H9 (cell line): ENCODE data around the gene NNT. TPM values are rescaled to one million over a fixed set of nuclear protein-coding genes. Genes with fewer than 3 reads are reported as not detected.

Source experiments
- DNase-seq: peaks from one replicate; pipeline ENCODE4 v3.0.0-alpha.2; 2017
- H2AFZ ChIP-seq: one replicate; pipeline ENCODE4 v1.6.1; 2013; ENCODE audit warnings: mild to moderate bottlenecking, low read length, control low read depth, moderate library complexity
- H2AK5ac ChIP-seq: 2 replicates; pipeline ENCODE4 v1.6.1; 2013; ENCODE audit warnings: low read length, control low read depth, mixed read lengths; ENCODE audit not compliant: insufficient read length
- H2BK120ac ChIP-seq: one replicate; pipeline ENCODE4 v1.6.1; 2013; ENCODE audit warnings: low read depth, mild to moderate bottlenecking, low read length, control low read depth, inconsistent platforms; ENCODE audit not compliant: poor library complexity, severe bottlenecking
- H2BK12ac ChIP-seq: 2 replicates; pipeline ENCODE4 v1.6.1; 2013; ENCODE audit warnings: low read length, control low read depth, mixed read lengths, low read depth; ENCODE audit not compliant: insufficient read length
- H2BK15ac ChIP-seq: 2 replicates; pipeline ENCODE4 v1.6.1; 2013; ENCODE audit warnings: low read depth, low read length, control low read depth
- H2BK20ac ChIP-seq: one replicate; pipeline ENCODE4 v1.6.1; 2013; ENCODE audit warnings: low read depth, mild to moderate bottlenecking, low read length, control low read depth, inconsistent platforms; ENCODE audit not compliant: poor library complexity, severe bottlenecking
- H2BK5ac ChIP-seq: 2 replicates; pipeline ENCODE4 v1.6.1; 2013; ENCODE audit warnings: low read length, control low read depth, mixed read lengths; ENCODE audit not compliant: insufficient read length
- H3K14ac ChIP-seq: 2 replicates; pipeline ENCODE4 v1.6.1; 2013; ENCODE audit warnings: low read length, control low read depth; ENCODE audit not compliant: insufficient read depth
- H3K18ac ChIP-seq: 2 replicates; pipeline ENCODE4 v1.6.1; 2013; ENCODE audit warnings: low read depth, mild to moderate bottlenecking, mixed read lengths, low read length, control low read depth; ENCODE audit not compliant: insufficient read length
- H3K23ac ChIP-seq: 2 replicates; pipeline ENCODE4 v1.6.1; 2013; ENCODE audit warnings: low read length, control low read depth, mixed read lengths, low read depth; ENCODE audit not compliant: insufficient read length
- H3K23me2 ChIP-seq: 2 replicates; pipeline ENCODE4 v1.6.1; 2013; ENCODE audit warnings: low read depth, mild to moderate bottlenecking, mixed read lengths, low read length, control low read depth; ENCODE audit not compliant: insufficient read length, poor library complexity, severe bottlenecking
- H3K27ac ChIP-seq: 2 replicates; pipeline ENCODE4 v1.5.1; 2013; ENCODE audit warnings: low read length, control low read depth, mixed read lengths, low read depth; ENCODE audit not compliant: insufficient read length
- H3K27me3 ChIP-seq: 2 replicates; pipeline ENCODE4 v1.6.1; 2013; ENCODE audit warnings: low read length, control low read depth, inconsistent platforms; ENCODE audit not compliant: insufficient read depth
- H3K4ac ChIP-seq: 2 replicates; pipeline ENCODE4 v1.6.1; 2013; ENCODE audit warnings: low read depth, mild to moderate bottlenecking, control low read depth, inconsistent platforms, low read length, moderate library complexity
- H3K4me1 ChIP-seq: 2 replicates; pipeline ENCODE4 v1.6.1; 2013; ENCODE audit warnings: low read length, control low read depth, inconsistent platforms; ENCODE audit not compliant: insufficient read depth
- H3K4me2 ChIP-seq: 2 replicates; pipeline ENCODE4 v1.6.1; 2013; ENCODE audit warnings: low read length, control low read depth, mixed read lengths; ENCODE audit not compliant: insufficient read length, insufficient read depth
- H3K56ac ChIP-seq: 2 replicates; pipeline ENCODE4 v1.6.1; 2013; ENCODE audit warnings: low read depth, mild to moderate bottlenecking, mixed read lengths, low read length, control low read depth; ENCODE audit not compliant: insufficient read length
- H3K79me1 ChIP-seq: 2 replicates; pipeline ENCODE4 v1.6.1; 2013; ENCODE audit warnings: low read depth, mild to moderate bottlenecking, moderate library complexity, low read length, control low read depth, inconsistent platforms; ENCODE audit not compliant: insufficient read depth, poor library complexity, severe bottlenecking
- H3K79me2 ChIP-seq: 2 replicates; pipeline ENCODE4 v1.6.1; 2013; ENCODE audit warnings: low read length, control low read depth, inconsistent platforms; ENCODE audit not compliant: insufficient read depth
- H3K9ac ChIP-seq: 2 replicates; pipeline ENCODE4 v1.6.1; 2013; ENCODE audit warnings: low read length, control low read depth, mixed read lengths; ENCODE audit not compliant: insufficient read length; ENCODE audit errors: extremely low read depth
- H3K9me3 ChIP-seq: one replicate; pipeline ENCODE4 v1.6.1; 2013; ENCODE audit warnings: low read depth, low read length, inconsistent platforms; ENCODE audit not compliant: control insufficient read depth
- H3T11ph ChIP-seq: one replicate; pipeline ENCODE4 v1.6.1; 2013; ENCODE audit warnings: mild to moderate bottlenecking, low read length, control low read depth, inconsistent platforms
- H4K20me1 ChIP-seq: one replicate; pipeline ENCODE4 v1.6.1; 2013; ENCODE audit not compliant: control insufficient read depth, insufficient read length, insufficient read depth
- H4K5ac ChIP-seq: 2 replicates; pipeline ENCODE4 v1.6.1; 2013; ENCODE audit warnings: low read depth, mild to moderate bottlenecking, mixed read lengths, low read length, control low read depth; ENCODE audit not compliant: insufficient read length
- H4K8ac ChIP-seq: replicated peaks from 2 replicates; pipeline ENCODE4 v1.6.1; 2013; ENCODE audit warnings: low read length, control low read depth, mixed read lengths, low read depth; ENCODE audit not compliant: insufficient read length
- H4K91ac ChIP-seq: 2 replicates; pipeline ENCODE4 v1.6.1; 2013; ENCODE audit warnings: low read depth, mild to moderate bottlenecking, moderate library complexity, mixed read lengths, low read length, control low read depth; ENCODE audit not compliant: insufficient read length
- H3K27ac Mint-ChIP-seq, 3 experiments: 2 replicates in 2 of 3; 3 replicates in 1 of 3; pipeline ENCODE4 v1.8.0; 2020 to 2021; ENCODE audit warnings: mixed read lengths in 3 of 3, mild to moderate bottlenecking in 1 of 3, moderate library complexity in 1 of 3
- H3K27me3 Mint-ChIP-seq: 2 replicates; pipeline ENCODE4 v1.8.0; 2021; ENCODE audit warnings: low read depth, mild to moderate bottlenecking, moderate library complexity, mixed read lengths
- H3K36me3 Mint-ChIP-seq, 3 experiments: 2 replicates in 2 of 3; 3 replicates in 1 of 3; pipeline ENCODE4 v1.8.0; 2020 to 2021; ENCODE audit warnings: low read depth in 3 of 3, mixed read lengths in 3 of 3; ENCODE audit not compliant: insufficient read depth in 1 of 3
- H3K4me1 Mint-ChIP-seq, 2 experiments: 2 replicates each; pipeline ENCODE4 v1.8.0; 2020; ENCODE audit warnings: mixed read lengths in 2 of 2
- H3K4me3 Mint-ChIP-seq, 2 experiments: 2 replicates in 1 of 2; 3 replicates in 1 of 2; pipeline ENCODE4 v1.8.0; 2020 to 2021; ENCODE audit warnings: mild to moderate bottlenecking in 2 of 2, mixed read lengths in 2 of 2, moderate library complexity in 1 of 2
- H3K9me3 Mint-ChIP-seq, 2 experiments: 2 replicates in 1 of 2; 3 replicates in 1 of 2; pipeline ENCODE4 v1.8.0; 2020; ENCODE audit warnings: mild to moderate bottlenecking in 2 of 2, mixed read lengths in 2 of 2, moderate library complexity in 1 of 2
- WGBS: extraction: QIAGEN DNeasy Blood & Tissue Kit; methylation state at CpG from one replicate; pipeline ENCODE4 v1.1.7; 2013; ENCODE audit warnings: missing lambda C conversion rate, low lambda C conversion rate, mixed read lengths; ENCODE audit not compliant: insufficient read length; ENCODE audit errors: extremely low coverage; 5-methylcytosine and 5-hydroxymethylcytosine counted together
- total RNA-seq: library from RNA; stranded (reverse); gene quantifications from 2 replicates; pipeline ENCODE4 v1.2.1, GENCODE V29; 2021
- TF ChIP-seq, protein P1 (sequence below): fragments of 200-600 bp; sonication (generic); conservative IDR thresholded peaks from 3 replicates; pipeline ENCODE4 v1.8.0; 2021; ENCODE audit warnings: antibody characterized with exemption, mild to moderate bottlenecking

The NNT gene
- total RNA-seq, 1 experiment from 2014 or later, result 27.6 TPM

DNA sequence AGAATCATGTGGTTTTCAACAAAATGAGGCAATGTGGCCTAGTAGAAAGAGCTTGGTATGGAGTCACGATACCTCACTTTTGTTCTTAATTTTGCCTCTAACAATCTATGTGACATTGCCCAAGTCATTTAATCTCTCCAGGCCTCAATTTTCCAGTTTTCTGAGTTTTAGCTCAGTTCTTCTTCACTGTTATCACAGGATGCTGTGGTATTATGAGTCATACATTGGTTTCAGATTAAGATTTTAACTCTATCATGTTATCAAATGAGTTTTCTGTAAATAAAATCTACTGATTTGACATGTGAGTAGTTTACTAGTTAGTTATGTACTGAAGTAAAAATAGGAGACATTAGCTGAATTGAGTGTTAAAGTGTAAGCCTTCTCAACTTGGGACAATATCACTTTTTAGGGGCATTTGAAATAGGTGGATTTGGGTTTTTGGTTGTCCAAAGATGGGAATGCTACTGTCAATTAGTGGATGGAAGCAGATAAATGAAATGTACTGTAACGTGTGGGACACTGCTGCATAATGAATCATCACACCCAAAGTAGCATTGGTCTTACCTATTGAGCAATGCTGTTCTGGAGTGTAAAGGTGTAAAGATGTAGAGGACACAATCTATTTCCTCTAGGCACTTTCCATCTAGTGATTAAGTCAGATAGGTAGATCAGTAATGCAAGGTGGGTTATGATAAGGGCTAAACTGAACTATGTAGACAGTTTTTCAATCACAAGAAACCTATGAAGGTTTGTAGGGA is 73.3 kb downstream of the NNT start:
- no peak overlapping the region for H4K8ac ChIP-seq
- no peak overlapping the region for H3K18ac ChIP-seq
- H3T11ph ChIP-seq, result no peak overlapping the region
- no peak overlapping the region for H2BK15ac ChIP-seq
- H3K23ac ChIP-seq, result no peak overlapping the region
- no peaks in the 10 kb centered on the region for H3K79me2 ChIP-seq
- no peaks in the 10 kb centered on the region for H3K79me1 ChIP-seq
- no CpG with 5 or more reads among the region's 2 CpGs for WGBS
- no peak overlapping the region for H3K14ac ChIP-seq
- no peak overlapping the region for H2BK20ac ChIP-seq
- H3K4me2 ChIP-seq, result no peak overlapping the region
- H3K4me1 ChIP-seq, result no peaks in the 10 kb centered on the region
- H2AFZ ChIP-seq, result no peak overlapping the region
- H2BK5ac ChIP-seq, result no peak overlapping the region
- no peak overlapping the region for H3K9ac ChIP-seq
- no peak overlapping the region for H3K27ac Mint-ChIP-seq
- DNase-seq, result no peak
- H3K9me3 Mint-ChIP-seq, result peaks cover 3 to 11% of the 10 kb centered on the region in 2 experiments; a peak in 4 of 5 replicates
- no peak overlapping the region for H3K56ac ChIP-seq
- H3K23me2 ChIP-seq, result no peaks in the 10 kb centered on the region
- H4K20me1 ChIP-seq, result no peaks in the 10 kb centered on the region
- H2AK5ac ChIP-seq, result no peak overlapping the region
- H3K4ac ChIP-seq, result no peak overlapping the region
- no peaks in the 10 kb centered on the region for H3K4me1 Mint-ChIP-seq
- no peaks in the 10 kb centered on the region for H3K9me3 ChIP-seq
- no peak overlapping the region for H4K91ac ChIP-seq
- H2BK120ac ChIP-seq, result no peak overlapping the region
- H4K5ac ChIP-seq, result no peak overlapping the region
- no peak overlapping the region for H2BK12ac ChIP-seq
- H3K27me3 ChIP-seq, result no peaks in the 10 kb centered on the region
- TF ChIP-seq, protein P1, sequence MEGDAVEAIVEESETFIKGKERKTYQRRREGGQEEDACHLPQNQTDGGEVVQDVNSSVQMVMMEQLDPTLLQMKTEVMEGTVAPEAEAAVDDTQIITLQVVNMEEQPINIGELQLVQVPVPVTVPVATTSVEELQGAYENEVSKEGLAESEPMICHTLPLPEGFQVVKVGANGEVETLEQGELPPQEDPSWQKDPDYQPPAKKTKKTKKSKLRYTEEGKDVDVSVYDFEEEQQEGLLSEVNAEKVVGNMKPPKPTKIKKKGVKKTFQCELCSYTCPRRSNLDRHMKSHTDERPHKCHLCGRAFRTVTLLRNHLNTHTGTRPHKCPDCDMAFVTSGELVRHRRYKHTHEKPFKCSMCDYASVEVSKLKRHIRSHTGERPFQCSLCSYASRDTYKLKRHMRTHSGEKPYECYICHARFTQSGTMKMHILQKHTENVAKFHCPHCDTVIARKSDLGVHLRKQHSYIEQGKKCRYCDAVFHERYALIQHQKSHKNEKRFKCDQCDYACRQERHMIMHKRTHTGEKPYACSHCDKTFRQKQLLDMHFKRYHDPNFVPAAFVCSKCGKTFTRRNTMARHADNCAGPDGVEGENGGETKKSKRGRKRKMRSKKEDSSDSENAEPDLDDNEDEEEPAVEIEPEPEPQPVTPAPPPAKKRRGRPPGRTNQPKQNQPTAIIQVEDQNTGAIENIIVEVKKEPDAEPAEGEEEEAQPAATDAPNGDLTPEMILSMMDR, result no peak
- no peaks in the 10 kb centered on the region for H3K27me3 Mint-ChIP-seq
- H3K27ac ChIP-seq, result no peak overlapping the region
- H3K36me3 Mint-ChIP-seq, result peaks cover 5 to 18% (median 9%) of the 10 kb centered on the region in 3 experiments; a peak in 6 of 7 replicates
- H3K4me3 Mint-ChIP-seq, result no peak overlapping the region
